ENCODE data around the gene IL7R. TPM values are rescaled to one million over a fixed set of nuclear protein-coding genes. Genes with fewer than 3 reads are reported as not detected.
A peak's percentile ranks its signal among the peaks of the same experiment; 100 is the strongest.
"Not testable (repeated sequence)": the region's sequence is repeated elsewhere in the genome, so short reads cannot be mapped to it uniquely, and the experiment has no call there.

Gene IL7R
- total RNA-seq, 2 experiments from 2014 or later = 136 to 142 TPM

DNA sequence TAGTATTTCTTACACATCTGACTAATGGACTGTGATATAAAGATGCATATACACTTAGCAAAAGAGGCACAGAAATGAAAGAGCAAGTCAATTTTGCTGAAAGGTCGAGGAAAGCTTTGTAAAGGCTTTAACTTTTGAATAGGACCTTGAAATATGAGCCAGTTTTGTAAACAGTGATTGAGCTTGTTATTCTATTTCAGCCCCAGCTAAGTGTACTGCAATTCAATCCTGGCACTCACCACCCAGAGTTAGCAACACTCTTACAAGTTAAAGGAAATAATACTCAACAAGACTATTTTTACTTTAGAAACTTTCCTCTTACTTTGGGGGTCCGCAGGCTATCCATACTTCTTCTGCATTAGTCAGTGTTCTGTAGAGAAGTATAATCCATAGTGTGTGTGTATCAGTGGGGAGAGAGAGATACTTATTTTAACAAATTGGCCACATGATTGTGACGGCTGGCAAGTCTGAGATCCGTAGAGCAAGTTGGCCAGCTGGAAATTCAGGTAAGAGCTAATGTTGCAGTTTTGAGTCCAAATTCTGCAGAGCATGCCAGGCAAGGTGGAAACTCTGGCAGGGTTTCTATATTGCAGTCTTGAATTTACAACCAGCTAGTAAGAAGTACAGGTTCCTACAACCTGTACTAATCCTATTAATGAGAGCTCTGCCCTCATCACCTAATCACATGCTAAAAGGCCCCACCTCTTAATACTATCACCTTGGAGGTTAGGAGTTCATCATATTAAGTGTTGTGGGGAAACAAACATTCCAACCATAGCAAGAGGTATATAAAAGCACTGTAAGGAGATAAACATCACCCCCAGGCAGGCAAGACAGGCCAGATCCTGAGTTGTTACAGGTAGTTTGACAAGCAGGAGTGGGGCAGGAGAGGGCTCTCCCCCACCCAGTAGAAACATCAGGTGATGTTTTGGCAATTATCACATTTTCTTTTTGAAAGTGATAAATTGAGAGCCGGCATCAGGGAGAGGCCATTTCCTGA is 33.6 kb downstream of the IL7R start:
- ChIA-PET POLR2A (interaction anchor here (1.2 kb wide), 1 partner anchor 9 kb away, joined by 5 read pairs; no protein-coding TSS in a partner anchor), CTCF (interaction anchor here (0.6 to 1.1 kb wide), 3 partner anchors 8 to 36 kb away, joined by 3 read pairs; no protein-coding TSS in a partner anchor)
- intact Hi-C loops (cut with micrococcal nuclease) = no loop called here
- no peak overlapping the region for H3K27ac Mint-ChIP-seq
- TF ChIP-seq, protein P1, sequence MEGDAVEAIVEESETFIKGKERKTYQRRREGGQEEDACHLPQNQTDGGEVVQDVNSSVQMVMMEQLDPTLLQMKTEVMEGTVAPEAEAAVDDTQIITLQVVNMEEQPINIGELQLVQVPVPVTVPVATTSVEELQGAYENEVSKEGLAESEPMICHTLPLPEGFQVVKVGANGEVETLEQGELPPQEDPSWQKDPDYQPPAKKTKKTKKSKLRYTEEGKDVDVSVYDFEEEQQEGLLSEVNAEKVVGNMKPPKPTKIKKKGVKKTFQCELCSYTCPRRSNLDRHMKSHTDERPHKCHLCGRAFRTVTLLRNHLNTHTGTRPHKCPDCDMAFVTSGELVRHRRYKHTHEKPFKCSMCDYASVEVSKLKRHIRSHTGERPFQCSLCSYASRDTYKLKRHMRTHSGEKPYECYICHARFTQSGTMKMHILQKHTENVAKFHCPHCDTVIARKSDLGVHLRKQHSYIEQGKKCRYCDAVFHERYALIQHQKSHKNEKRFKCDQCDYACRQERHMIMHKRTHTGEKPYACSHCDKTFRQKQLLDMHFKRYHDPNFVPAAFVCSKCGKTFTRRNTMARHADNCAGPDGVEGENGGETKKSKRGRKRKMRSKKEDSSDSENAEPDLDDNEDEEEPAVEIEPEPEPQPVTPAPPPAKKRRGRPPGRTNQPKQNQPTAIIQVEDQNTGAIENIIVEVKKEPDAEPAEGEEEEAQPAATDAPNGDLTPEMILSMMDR (IDR thresholded peaks at IDR 0.05) = no peak
- no peaks in the 10 kb centered on the region for H3K4me1 Mint-ChIP-seq (ENCODE audit: low read depth)
- H3K36me3 Mint-ChIP-seq (ENCODE audit: low read depth) = no peaks in the 10 kb centered on the region
- ATAC-seq (no peak), DNase-seq (no peak)
- no peak overlapping the region for H3K4me3 Mint-ChIP-seq
- H3K9me3 Mint-ChIP-seq = peaks cover 4% of the 10 kb centered on the region
- no peaks in the 10 kb centered on the region for H3K27me3 Mint-ChIP-seq

DNA sequence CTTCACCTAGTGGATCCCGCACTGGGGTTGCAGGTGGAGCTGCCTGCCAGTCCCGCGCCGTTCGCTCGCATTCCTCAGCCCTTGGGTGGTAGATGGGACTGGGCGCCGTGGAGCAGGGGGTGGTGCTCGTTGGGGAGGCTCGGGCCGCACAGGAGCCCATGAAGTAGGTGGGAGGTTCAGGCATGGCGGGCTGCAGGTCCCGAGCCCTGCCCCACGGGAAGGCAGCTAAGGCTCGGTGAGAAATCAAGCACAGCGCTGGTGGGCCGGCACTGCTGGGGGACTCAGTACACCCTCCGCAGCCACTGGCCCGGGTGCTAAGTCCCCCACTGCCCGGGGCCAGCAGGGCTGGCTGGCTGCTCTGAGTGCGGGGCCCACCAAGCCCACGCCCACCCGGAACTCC is 36.1 kb downstream of the IL7R start:
- ATAC-seq; H3K4me3 Mint-ChIP-seq; H3K36me3 Mint-ChIP-seq (ENCODE audit: low read depth); H3K27ac Mint-ChIP-seq; H3K27me3 Mint-ChIP-seq; H3K4me1 Mint-ChIP-seq (ENCODE audit: low read depth); DNase-seq; H3K9me3 Mint-ChIP-seq; intact Hi-C loops (cut with micrococcal nuclease): not testable (repeated sequence)
- CTCF ChIA-PET = interaction anchor here (1.4 kb wide), 1 partner anchor 8 kb away, joined by 4 read pairs; no protein-coding TSS in a partner anchor
- POLR2A ChIA-PET = interaction anchor here (2.8 kb wide), 1 partner anchor 11 kb away, joined by 16 read pairs; no protein-coding TSS in a partner anchor

DNA sequence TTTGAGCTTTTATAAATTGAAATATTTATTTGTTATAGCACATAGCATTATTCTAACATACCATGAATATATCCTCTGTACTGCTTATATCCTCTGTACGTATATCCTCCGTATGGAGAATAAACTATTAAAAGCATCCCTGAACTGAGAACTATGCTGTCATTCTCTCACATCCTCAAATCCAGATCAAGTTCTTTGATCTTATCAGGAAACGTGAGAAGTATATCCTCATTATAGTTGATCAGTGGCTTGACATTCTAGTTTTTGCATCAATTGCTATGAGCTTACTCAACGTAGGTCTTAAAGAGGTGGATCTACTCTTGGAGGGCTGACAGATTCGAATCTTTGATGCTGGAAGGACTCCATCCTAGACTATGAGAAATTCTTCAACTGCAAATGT is 37.4 kb downstream of the IL7R start:
- Mint-ChIP-seq H3K4me3 (no peak overlapping the region), H3K4me1 (ENCODE audit: low read depth) (peaks cover 10% of the 10 kb centered on the region), H3K36me3 (ENCODE audit: low read depth) (no peaks in the 10 kb centered on the region), H3K27me3 (no peaks in the 10 kb centered on the region), H3K27ac (no peak overlapping the region), H3K9me3 (peaks cover 4% of the 10 kb centered on the region)
- ChIA-PET CTCF (interaction anchor here (0.9 to 1.4 kb wide), 4 partner anchors 9 to 36 kb away, joined by 3 to 9 read pairs (median 4); no protein-coding TSS in a partner anchor), POLR2A (interaction anchor here (2.8 kb wide), 1 partner anchor 12 kb away, joined by 16 read pairs; no protein-coding TSS in a partner anchor)
- intact Hi-C loops (cut with micrococcal nuclease) = no loop called here
- ATAC-seq (no peak), DNase-seq (no peak)
- TF ChIP-seq, protein P1 (IDR thresholded peaks at IDR 0.05) = no peak

DNA sequence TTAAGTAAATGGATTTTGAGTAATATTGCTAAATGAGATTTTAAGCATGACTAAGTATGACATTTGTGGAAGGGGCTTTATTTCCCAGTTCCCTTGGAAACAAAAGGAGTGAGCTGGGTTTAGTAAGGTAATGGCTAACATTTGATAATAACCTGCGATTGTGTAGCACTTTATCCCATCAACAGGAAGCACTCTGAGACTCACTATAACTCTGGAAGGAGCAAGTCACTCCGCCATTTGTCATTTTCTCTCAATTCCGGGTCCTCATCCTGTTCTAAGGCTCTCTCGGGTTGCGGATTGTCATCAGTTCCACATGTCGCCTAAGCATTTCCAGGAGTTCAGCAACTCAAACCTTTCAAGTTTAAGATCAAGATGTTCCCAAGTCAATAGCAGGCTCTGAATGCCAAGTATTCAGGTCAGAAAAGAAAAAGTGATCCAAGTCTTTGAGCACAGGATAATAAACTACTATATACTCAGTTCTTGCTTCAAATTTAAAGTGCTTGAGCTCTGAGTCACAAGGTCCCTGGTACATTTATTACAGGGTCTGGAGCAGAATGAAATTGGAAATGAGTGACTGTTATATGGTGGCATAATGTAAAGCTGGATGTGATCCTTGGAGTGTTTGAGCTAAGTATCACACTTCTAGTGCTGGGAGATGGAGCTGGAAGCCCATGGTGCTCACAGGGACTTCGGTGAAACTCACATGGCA is 42.4 kb downstream of the IL7R start:
- TF ChIP-seq, protein P1 (IDR thresholded peaks at IDR 0.05) = no peak
- CTCF ChIA-PET = interaction anchor here (0.6 to 1.9 kb wide), 12 partner anchors 9 to 281 kb away, joined by 3 to 7 read pairs (median 3); no protein-coding TSS in a partner anchor
- DNase-seq (no peak), ATAC-seq (no peak)
- Mint-ChIP-seq H3K36me3 (ENCODE audit: low read depth) (peaks cover 1% of the 10 kb centered on the region), H3K4me3 (no peak overlapping the region), H3K27me3 (no peaks in the 10 kb centered on the region), H3K4me1 (ENCODE audit: low read depth) (peaks cover 60% of the 10 kb centered on the region), H3K9me3 (peaks cover 2% of the 10 kb centered on the region), H3K27ac (peak overlapping the region; percentile 81)
- intact Hi-C loops (cut with micrococcal nuclease) = no loop called here
- POLR2A ChIA-PET = interaction anchor here (1.0 to 12.6 kb wide), 6 partner anchors 9 to 78 kb away, joined by 3 to 147 read pairs (median 7); partner anchors contain the start of gene IL7R

DNA sequence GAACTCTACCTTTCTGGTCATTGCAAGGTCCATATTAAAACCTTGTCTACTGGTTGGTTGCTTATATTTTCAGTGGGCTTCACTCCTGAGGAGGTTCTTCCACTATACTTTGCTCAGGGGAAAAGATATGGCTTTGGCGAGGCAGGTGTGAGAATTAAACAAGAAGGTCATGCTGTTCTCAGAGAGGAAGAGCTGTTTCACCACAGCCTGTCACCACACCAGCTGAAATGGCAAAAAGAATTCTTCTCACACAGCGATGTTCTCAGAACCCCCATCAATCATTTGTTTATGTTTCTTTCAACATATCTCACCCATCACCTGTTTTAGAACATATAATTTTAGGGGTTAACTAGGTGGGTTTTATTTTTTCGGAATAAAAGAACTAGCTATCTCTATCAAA is 43.1 kb downstream of the IL7R start:
- peak; percentile 22 for ATAC-seq
- H3K36me3 Mint-ChIP-seq (ENCODE audit: low read depth) = peaks cover 5% of the 10 kb centered on the region
- peaks cover 67% of the 10 kb centered on the region for H3K4me1 Mint-ChIP-seq (ENCODE audit: low read depth)
- H3K9me3 Mint-ChIP-seq = peaks cover 7% of the 10 kb centered on the region
- intact Hi-C loops (cut with micrococcal nuclease) = no loop called here
- peak; percentile 67 for DNase-seq
- CTCF ChIA-PET = interaction anchor here (0.7 to 1.7 kb wide), 6 partner anchors 15 to 281 kb away, joined by 3 to 5 read pairs (median 3); no protein-coding TSS in a partner anchor
- no peaks in the 10 kb centered on the region for H3K27me3 Mint-ChIP-seq
- TF ChIP-seq, protein P1 (IDR thresholded peaks at IDR 0.05) = no peak
- H3K27ac Mint-ChIP-seq = peak overlapping the region; percentile 81
- peak overlapping the region; percentile 38 for H3K4me3 Mint-ChIP-seq
- POLR2A ChIA-PET = interaction anchor here (1.0 to 12.6 kb wide), 6 partner anchors 10 to 79 kb away, joined by 3 to 147 read pairs (median 7); partner anchors contain the start of gene IL7R
